Measurements from ENCODE around the gene HNRNPUL1.

DNA sequence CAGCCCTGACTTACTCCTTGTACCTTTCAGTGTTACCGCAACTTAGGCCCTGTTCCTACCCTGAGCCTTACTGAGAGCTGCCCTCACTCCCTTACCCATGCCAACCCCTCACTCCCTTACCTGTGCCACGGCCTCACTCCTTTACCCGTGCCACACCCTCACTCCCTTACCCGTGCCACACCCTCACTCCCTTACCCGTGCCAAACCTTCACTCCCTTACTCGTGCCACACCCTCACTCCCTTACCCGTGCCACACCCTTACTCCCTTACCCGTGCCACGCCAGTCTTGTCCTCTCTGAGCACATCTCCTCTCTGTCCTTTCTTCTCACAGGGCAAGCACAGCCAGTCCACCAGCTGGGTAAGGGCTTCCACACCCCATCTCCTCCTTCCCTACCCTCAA is 24.8 kb upstream of the HNRNPUL1 start:
- TF ChIP-seq, protein P1, sequence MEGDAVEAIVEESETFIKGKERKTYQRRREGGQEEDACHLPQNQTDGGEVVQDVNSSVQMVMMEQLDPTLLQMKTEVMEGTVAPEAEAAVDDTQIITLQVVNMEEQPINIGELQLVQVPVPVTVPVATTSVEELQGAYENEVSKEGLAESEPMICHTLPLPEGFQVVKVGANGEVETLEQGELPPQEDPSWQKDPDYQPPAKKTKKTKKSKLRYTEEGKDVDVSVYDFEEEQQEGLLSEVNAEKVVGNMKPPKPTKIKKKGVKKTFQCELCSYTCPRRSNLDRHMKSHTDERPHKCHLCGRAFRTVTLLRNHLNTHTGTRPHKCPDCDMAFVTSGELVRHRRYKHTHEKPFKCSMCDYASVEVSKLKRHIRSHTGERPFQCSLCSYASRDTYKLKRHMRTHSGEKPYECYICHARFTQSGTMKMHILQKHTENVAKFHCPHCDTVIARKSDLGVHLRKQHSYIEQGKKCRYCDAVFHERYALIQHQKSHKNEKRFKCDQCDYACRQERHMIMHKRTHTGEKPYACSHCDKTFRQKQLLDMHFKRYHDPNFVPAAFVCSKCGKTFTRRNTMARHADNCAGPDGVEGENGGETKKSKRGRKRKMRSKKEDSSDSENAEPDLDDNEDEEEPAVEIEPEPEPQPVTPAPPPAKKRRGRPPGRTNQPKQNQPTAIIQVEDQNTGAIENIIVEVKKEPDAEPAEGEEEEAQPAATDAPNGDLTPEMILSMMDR (IDR thresholded peaks at IDR 0.05), result no peak
- TF ChIP-seq POLR2A (IDR thresholded peaks at IDR 0.05), result no peak

Data from body of pancreas (tissue), 4 donors.